K562 (cell line): ENCODE data around the gene ZSWIM4. TPM values are rescaled to one million over a fixed set of nuclear protein-coding genes. Genes with fewer than 3 reads are reported as not detected.

Experiments
- BACH1 ChIP-seq: fragments of 200-800 bp; sonication (Bioruptor generic); IDR thresholded peaks from 2 replicates; pipeline ENCODE4 v1.6.1; 2016; ENCODE audit warnings: missing genetic modification characterization, missing compliant biosample characterization
- BRD4 ChIP-seq: fragments of 200-600 bp; sonication (generic); IDR thresholded peaks from 2 replicates; pipeline ENCODE4 v1.6.1; 2017; ENCODE audit warnings: inconsistent platforms
- GATAD2A ChIP-seq: fragments of 450-650 bp; IDR thresholded peaks from 2 replicates; pipeline ENCODE4 v1.6.1; 2017
- NEUROD1 ChIP-seq: fragments of 150-350 bp; IDR thresholded peaks from 2 replicates; pipeline ENCODE4 v1.6.1; 2014; ENCODE audit warnings: borderline replicate concordance, low read length, low read depth; ENCODE audit not compliant: partially characterized antibody
- NFE2L1 ChIP-seq: fragments of 450-650 bp; IDR thresholded peaks from 2 replicates; pipeline ENCODE4 v1.6.1; 2016; ENCODE audit warnings: missing genetic modification characterization, low read depth, mild to moderate bottlenecking, missing compliant biosample characterization, moderate library complexity, borderline replicate concordance
- POLR2G ChIP-seq: fragments of 200-400 bp; formaldehyde crosslinking; IDR thresholded peaks from 2 replicates; pipeline ENCODE4 v1.6.1; 2017; ENCODE audit warnings: low read depth, mild to moderate bottlenecking, antibody characterized with exemption, low read length, moderate library complexity
- RBFOX2 ChIP-seq: fragments of 200-400 bp; formaldehyde crosslinking; IDR thresholded peaks from 2 replicates; pipeline ENCODE4 v1.6.1; 2017; ENCODE audit warnings: low read depth, mild to moderate bottlenecking, low read length, moderate library complexity
- ZNF146 ChIP-seq: IDR thresholded peaks from one replicate; pipeline ENCODE4 v1.6.1; 2018; ENCODE audit warnings: missing compliant biosample characterization; ENCODE audit not compliant: unreplicated experiment
- polyA plus RNA-seq, 8 experiments: library from polyadenylated mRNA; depleted of rRNA in 4 of 8; stranded (reverse) in 5 of 8; unstranded in 3 of 8; fragments of >200 nt; fragmentation: Nextera tagmentation in 2 of 8; fragmentation: Illumina TruSeq in 1 of 8; extraction: Ambion mirVana in 2 of 8; extraction: Trizol in 1 of 8; gene quantifications; 2 replicates each; pipeline versions ENCODE4 v1.2.1 to v1.2.3, GENCODE V29; 2011 to 2014; ENCODE audit warnings: inconsistent platforms in 1 of 8, missing spikeins in 1 of 8
- total RNA-seq, 7 experiments: library from RNA; depleted of rRNA in 6 of 7; stranded (reverse); fragments of >200 nt in 6 of 7; fragmentation: Illumina TruSeq in 2 of 7; extraction: Trizol in 2 of 7; gene quantifications; 2 replicates each; pipeline versions ENCODE4 v1.2.1 to v1.2.3, GENCODE V29; 2011 to 2021; ENCODE audit warnings: low replicate concordance in 1 of 7
- TF ChIP-seq, protein P1 (sequence below): sonication (generic); formaldehyde crosslinking; IDR thresholded peaks from 2 replicates; pipeline ENCODE4 v1.9.0; 2022; ENCODE audit warnings: mild to moderate bottlenecking, missing genetic modification reagents
- TF ChIP-seq, protein P2 (sequence below): fragments of 250-450 bp; sonication (Bioruptor Pico); IDR thresholded peaks from 2 replicates; pipeline ENCODE4 v1.8.0; 2022; ENCODE audit warnings: moderate library complexity, mild to moderate bottlenecking, inconsistent platforms
- TF ChIP-seq, protein P3 (sequence below): sonication (generic); formaldehyde crosslinking; IDR thresholded peaks from 2 replicates; pipeline ENCODE4 v1.8.0; 2022; ENCODE audit warnings: missing genetic modification reagents, mild to moderate bottlenecking, moderate library complexity, borderline replicate concordance

Gene ZSWIM4
- total and polyA plus RNA-seq, 9 of the 15 experiments (the other 6 are each of a cell fraction or from before 2014, with no cell fraction given): 0.25 to 3.7 (median 0.79) TPM; not detected in 2

DNA sequence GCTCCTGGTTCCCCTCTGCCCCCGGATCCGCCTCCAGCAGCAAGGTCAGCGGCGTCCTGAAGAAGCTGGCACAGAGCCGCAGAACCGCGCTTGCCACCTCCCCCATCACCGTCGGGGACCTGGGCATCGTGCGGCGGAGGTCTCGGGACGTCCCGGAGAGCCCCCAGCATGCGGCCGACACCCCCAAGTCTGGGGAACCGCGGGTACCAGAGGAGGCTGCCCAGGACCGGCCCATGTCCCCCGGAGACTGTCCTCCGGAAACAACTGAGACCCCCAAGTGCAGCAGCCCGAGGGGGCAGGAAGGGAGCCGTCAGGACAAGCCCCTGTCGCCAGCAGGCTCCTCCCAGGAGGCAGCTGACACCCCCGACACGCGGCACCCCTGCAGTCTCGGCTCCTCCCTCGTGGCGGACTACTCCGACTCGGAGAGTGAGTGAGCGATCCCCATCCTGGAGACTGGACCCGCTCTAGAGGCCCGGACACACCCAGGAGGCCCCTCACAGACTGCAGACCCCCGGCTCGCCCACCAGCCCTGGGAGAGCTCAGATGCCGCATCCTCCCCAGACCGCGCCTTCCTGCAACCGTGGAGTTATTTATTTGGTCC, 32.5 kb upstream of the ZSWIM4 start (continued):
- no peak for TF ChIP-seq NEUROD1
- TF ChIP-seq BACH1 (tag): no peak
- TF ChIP-seq, protein P1, sequence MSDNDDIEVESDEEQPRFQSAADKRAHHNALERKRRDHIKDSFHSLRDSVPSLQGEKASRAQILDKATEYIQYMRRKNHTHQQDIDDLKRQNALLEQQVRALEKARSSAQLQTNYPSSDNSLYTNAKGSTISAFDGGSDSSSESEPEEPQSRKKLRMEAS (CRISPR knock-in tag): 0 out of 2 replicates have a peak, but pooled peaks have one; percentile 35
- TF ChIP-seq NFE2L1 (tag): no peak
- TF ChIP-seq GATAD2A: no peak
- TF ChIP-seq, protein P2, sequence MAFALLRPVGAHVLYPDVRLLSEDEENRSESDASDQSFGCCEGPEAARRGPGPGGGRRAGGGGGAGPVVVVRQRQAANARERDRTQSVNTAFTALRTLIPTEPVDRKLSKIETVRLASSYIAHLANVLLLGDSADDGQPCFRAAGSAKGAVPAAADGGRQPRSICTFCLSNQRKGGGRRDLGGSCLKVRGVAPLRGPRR (CRISPR knock-in tag): no peak
- peak; percentile 47 for TF ChIP-seq POLR2G
- no peak for TF ChIP-seq ZNF146
- TF ChIP-seq, protein P3, sequence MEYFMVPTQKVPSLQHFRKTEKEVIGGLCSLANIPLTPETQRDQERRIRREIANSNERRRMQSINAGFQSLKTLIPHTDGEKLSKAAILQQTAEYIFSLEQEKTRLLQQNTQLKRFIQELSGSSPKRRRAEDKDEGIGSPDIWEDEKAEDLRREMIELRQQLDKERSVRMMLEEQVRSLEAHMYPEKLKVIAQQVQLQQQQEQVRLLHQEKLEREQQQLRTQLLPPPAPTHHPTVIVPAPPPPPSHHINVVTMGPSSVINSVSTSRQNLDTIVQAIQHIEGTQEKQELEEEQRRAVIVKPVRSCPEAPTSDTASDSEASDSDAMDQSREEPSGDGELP: 0 out of 2 replicates have a peak, but pooled peaks have one; percentile 11
- no peak for TF ChIP-seq BRD4
- TF ChIP-seq RBFOX2: peak; percentile 52
